Panc1 (cell line): ENCODE measurements around the gene RBFOX1.

Experiments
- POLR2AphosphoS5 ChIP-seq: IDR thresholded peaks from 2 replicates; pipeline ENCODE4 v1.6.1; 2012; ENCODE audit warnings: mild to moderate bottlenecking, low read depth, low read length, moderate library complexity
- SIN3A ChIP-seq: IDR thresholded peaks from 2 replicates; pipeline ENCODE4 v1.6.1; 2012; ENCODE audit warnings: low read depth, mild to moderate bottlenecking, low read length, moderate library complexity, borderline replicate concordance; ENCODE audit not compliant: insufficient read depth
- TF ChIP-seq, protein P1 (sequence below): fragments of 450-650 bp; IDR thresholded peaks from 2 replicates; pipeline ENCODE4 v1.5.1; 2017; ENCODE audit warnings: mild to moderate bottlenecking
- TF ChIP-seq, protein P2 (sequence below), 2 experiments: IDR thresholded peaks; 2 replicates each; pipeline ENCODE4 v1.6.1; 2011 to 2012; ENCODE audit warnings: low read depth in 2 of 2, control low read depth in 1 of 2, low read length in 1 of 2, mild to moderate bottlenecking in 1 of 2, moderate library complexity in 1 of 2; ENCODE audit not compliant: insufficient read depth in 1 of 2

DNA sequence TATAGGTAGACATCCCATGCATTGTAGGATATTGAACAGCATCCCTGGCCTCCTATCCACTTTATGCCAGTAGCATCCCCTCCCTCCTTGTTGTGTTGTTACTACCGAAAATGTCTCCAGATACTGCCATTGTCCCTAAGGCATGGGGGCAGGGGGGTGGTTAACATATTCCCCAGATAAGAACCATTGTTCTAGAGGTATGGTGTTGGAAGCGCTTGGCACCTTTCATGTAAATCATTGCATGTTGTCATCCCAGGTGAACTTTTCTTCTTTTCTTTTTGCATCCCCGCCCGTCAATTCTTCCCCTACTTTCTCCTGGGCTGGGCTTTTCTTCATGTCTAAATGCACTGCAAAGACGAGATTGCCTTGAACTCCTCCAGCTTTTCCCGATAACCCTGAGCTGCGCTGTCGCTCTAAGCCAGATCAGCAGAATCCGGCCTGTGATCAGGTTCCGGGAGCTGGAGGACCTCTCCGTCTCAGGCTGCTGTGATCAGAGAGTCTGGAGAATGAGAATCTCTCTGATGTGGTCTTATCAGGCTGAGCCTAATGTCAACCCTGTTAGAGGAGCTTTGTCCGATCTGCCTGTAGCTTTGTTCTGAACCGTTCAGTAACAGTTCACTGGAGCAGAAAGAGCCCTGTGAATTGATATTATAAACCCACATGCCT lies 76.2 kb downstream of the RBFOX1 start:
- TF ChIP-seq, protein P1, sequence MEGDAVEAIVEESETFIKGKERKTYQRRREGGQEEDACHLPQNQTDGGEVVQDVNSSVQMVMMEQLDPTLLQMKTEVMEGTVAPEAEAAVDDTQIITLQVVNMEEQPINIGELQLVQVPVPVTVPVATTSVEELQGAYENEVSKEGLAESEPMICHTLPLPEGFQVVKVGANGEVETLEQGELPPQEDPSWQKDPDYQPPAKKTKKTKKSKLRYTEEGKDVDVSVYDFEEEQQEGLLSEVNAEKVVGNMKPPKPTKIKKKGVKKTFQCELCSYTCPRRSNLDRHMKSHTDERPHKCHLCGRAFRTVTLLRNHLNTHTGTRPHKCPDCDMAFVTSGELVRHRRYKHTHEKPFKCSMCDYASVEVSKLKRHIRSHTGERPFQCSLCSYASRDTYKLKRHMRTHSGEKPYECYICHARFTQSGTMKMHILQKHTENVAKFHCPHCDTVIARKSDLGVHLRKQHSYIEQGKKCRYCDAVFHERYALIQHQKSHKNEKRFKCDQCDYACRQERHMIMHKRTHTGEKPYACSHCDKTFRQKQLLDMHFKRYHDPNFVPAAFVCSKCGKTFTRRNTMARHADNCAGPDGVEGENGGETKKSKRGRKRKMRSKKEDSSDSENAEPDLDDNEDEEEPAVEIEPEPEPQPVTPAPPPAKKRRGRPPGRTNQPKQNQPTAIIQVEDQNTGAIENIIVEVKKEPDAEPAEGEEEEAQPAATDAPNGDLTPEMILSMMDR, result no peak
- TF ChIP-seq, protein P2, sequence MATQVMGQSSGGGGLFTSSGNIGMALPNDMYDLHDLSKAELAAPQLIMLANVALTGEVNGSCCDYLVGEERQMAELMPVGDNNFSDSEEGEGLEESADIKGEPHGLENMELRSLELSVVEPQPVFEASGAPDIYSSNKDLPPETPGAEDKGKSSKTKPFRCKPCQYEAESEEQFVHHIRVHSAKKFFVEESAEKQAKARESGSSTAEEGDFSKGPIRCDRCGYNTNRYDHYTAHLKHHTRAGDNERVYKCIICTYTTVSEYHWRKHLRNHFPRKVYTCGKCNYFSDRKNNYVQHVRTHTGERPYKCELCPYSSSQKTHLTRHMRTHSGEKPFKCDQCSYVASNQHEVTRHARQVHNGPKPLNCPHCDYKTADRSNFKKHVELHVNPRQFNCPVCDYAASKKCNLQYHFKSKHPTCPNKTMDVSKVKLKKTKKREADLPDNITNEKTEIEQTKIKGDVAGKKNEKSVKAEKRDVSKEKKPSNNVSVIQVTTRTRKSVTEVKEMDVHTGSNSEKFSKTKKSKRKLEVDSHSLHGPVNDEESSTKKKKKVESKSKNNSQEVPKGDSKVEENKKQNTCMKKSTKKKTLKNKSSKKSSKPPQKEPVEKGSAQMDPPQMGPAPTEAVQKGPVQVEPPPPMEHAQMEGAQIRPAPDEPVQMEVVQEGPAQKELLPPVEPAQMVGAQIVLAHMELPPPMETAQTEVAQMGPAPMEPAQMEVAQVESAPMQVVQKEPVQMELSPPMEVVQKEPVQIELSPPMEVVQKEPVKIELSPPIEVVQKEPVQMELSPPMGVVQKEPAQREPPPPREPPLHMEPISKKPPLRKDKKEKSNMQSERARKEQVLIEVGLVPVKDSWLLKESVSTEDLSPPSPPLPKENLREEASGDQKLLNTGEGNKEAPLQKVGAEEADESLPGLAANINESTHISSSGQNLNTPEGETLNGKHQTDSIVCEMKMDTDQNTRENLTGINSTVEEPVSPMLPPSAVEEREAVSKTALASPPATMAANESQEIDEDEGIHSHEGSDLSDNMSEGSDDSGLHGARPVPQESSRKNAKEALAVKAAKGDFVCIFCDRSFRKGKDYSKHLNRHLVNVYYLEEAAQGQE (IDR thresholded peaks at IDR 0.05; ENCODE audit: insufficient read depth in 1 of 2, low read depth in 2 of 2, low read length in 1 of 2), result no peak
- no peak for TF ChIP-seq POLR2AphosphoS5
- TF ChIP-seq SIN3A, result no peak
